ENCODE results near the gene SCN5A. TPM values are rescaled to one million over a fixed set of nuclear protein-coding genes. Genes with fewer than 3 reads are reported as not detected.

The SCN5A gene
- total and polyA plus RNA-seq, 2 of the 4 experiments (the other 2 are of a cell fraction): 1.9 to 2.0 TPM

DNA sequence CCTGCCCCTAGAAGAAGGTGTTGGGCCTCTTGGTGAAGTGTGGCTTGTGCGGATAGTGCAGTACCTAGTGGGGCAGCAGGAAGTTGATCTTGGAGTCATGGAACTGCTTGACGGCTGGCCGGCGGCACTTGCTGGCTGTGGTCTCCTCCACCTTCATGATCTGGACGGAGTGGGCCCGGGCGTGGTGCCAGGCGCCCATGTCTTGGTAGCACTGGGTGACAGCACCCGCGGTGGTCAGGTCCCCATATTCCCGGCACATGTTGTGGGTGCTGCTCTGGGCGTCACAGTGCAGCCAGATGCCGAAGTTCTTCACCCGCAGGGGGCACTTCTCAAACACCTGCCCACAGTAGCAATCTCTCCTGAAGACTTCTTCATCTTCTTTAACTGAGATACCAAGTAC, 122.7 kb downstream of the SCN5A start:
- Histone ChIP-seq H3K9ac (ENCODE audit: low read depth, low read length) (no peak overlapping the region), H2BK120ac (ENCODE audit: low read depth, low read length) (no peak overlapping the region), H3K27ac (ENCODE audit: insufficient read depth, low read length) (no peak overlapping the region), H2AFZ (replicated peaks; ENCODE audit: low read length, poor library complexity) (no peak overlapping the region), H3K27me3 (ENCODE audit: control insufficient read depth, insufficient read depth, low read length) (no peaks in the 10 kb centered on the region), H4K5ac (ENCODE audit: low read depth, low read length) (no peak overlapping the region), H4K8ac (ENCODE audit: low read depth in 2 of 2, low read length in 2 of 2) (no peak overlapping the region), H3K56ac (ENCODE audit: extremely low read depth, insufficient read depth, low read length) (no peak overlapping the region), H3K79me1 (ENCODE audit: low read depth in 1 of 2, low read length in 2 of 2) (peaks cover 0 to 6% of the 10 kb centered on the region in 2 experiments; a peak in 2 of 4 replicates), H2AK9ac (replicated peaks; ENCODE audit: low read depth, low read length, poor library complexity) (no peak overlapping the region), H3K23ac (ENCODE audit: low read depth, low read length) (no peak overlapping the region), H4K91ac (ENCODE audit: insufficient read depth, low read depth, low read length) (no peak overlapping the region), H3K4ac (ENCODE audit: low read depth, low read length) (no peak overlapping the region), H4K20me1 (ENCODE audit: insufficient read depth, low read length) (no peaks in the 10 kb centered on the region), H2BK5ac (ENCODE audit: low read depth, low read length, poor library complexity, severe bottlenecking) (no peak overlapping the region), H2AK5ac (ENCODE audit: low read depth, low read length) (no peak overlapping the region), H3K9me1 (ENCODE audit: insufficient read depth, low read length) (no peaks in the 10 kb centered on the region; the same call in 1 of the 2 replicates), H3K9me3 (ENCODE audit: control insufficient read depth, insufficient read depth, low read length) (no peaks in the 10 kb centered on the region), H3K4me2 (ENCODE audit: low read depth, low read length) (no peak overlapping the region), H3K14ac (replicated peaks; ENCODE audit: low read depth, low read length) (no peak overlapping the region), H3K4me1 (ENCODE audit: control insufficient read depth, insufficient read depth, low read length) (peaks cover 2% of the 10 kb centered on the region; the same call in 1 of the 2 replicates), H3K4me3 (ENCODE audit: insufficient read depth, low read depth, low read length) (no peak overlapping the region), H3K36me3 (ENCODE audit: control insufficient read depth, insufficient read depth, low read length) (peaks cover 9% of the 10 kb centered on the region), H2BK15ac (ENCODE audit: low read depth, low read length) (no peak overlapping the region), H2BK20ac (ENCODE audit: low read depth, low read length) (no peak overlapping the region), H3K18ac (ENCODE audit: low read depth, low read length) (no peak overlapping the region)
- BruUV-seq (replicated peaks): no TSS peak
- intact Hi-C loops (cut with micrococcal nuclease) (loop anchor here (10.0 kb wide), 1 partner anchor 208 kb away; no protein-coding TSS in a partner anchor), in situ Hi-C loops (cut with MboI; ENCODE audit: low sequenced_read_pairs) (loop anchor here (10.0 kb wide), 1 partner anchor 468 kb away; no protein-coding TSS in a partner anchor), dilution Hi-C loops (cut with HindIII; ENCODE audit: low sequenced_read_pairs, unreplicated experiment) (no loop called here)
- 100% methylated on average over 6 of the region's 14 CpGs; no CpG with 5 or more reads in 1 of the 2 experiments for WGBS, 2 experiments (ENCODE audit: extremely low coverage in 2 of 2, insufficient read length in 1 of 2)
- ChIA-PET CTCF (no interaction called here), POLR2A (ENCODE audit: unreplicated experiment) (no interaction called here)
- DNase-seq: no peak
- TF ChIP-seq RAD21 (IDR thresholded peaks at IDR 0.05; ENCODE audit: low read length) (no peak), FOS (IDR thresholded peaks at IDR 0.05; ENCODE audit: low read depth, low read length) (no peak), CTCF (conservative IDR thresholded peaks at IDR 0.05; ENCODE audit: low read depth, low read length) (no peak), RFX5 (IDR thresholded peaks at IDR 0.05; ENCODE audit: low read depth, low read length) (no peak), BHLHE40 (IDR thresholded peaks at IDR 0.05; ENCODE audit: low read depth, low read length) (no peak), MXI1 (IDR thresholded peaks at IDR 0.05; ENCODE audit: borderline replicate concordance, low read depth, low read length) (no peak), POLR2A (IDR thresholded peaks at IDR 0.05; ENCODE audit: low read depth, low read length) (no peak), CHD1 (IDR thresholded peaks at IDR 0.05; ENCODE audit: low read depth, low read length) (no peak), NFE2L2 (IDR thresholded peaks at IDR 0.05; ENCODE audit: low read depth, low read length) (no peak), RCOR1 (IDR thresholded peaks at IDR 0.05; ENCODE audit: insufficient replicate concordance, low read length) (no peak), SMC3 (IDR thresholded peaks at IDR 0.05; ENCODE audit: low read depth, low read length) (no peak), CEBPB (IDR thresholded peaks at IDR 0.05; ENCODE audit: low read depth, low read length) (no peak)
- ATAC-seq (ENCODE audit: low read depth): no peak

Measured in IMR-90 (cell line).